ENCODE results near the gene RTF2. TPM values are rescaled to one million over a fixed set of nuclear protein-coding genes. Genes with fewer than 3 reads are reported as not detected.

RTF2 gene
- total RNA-seq, 1 donor from 2014 or later = 42.4 TPM

GRCh38 chr20:56501116-56501515, 32.7 kb downstream of the RTF2 start:
- Mint-ChIP-seq H3K4me1 (peaks cover 3% of the 10 kb centered on the region), H3K27me3 (ENCODE audit: insufficient read depth, low read depth) (no peaks in the 10 kb centered on the region), H3K36me3 (peaks cover 12% of the 10 kb centered on the region), H3K4me3 (no peak overlapping the region), H3K9me3 (no peaks in the 10 kb centered on the region), H3K27ac (no peak overlapping the region)
- Histone ChIP-seq H3K9ac (no peak overlapping the region), H3K36me3 (no peaks in the 10 kb centered on the region), H3K4me3 (no peak overlapping the region), H3F3A (ENCODE audit: low read depth) (no peaks in the 10 kb centered on the region), H3K79me2 (ENCODE audit: low read depth) (no peaks in the 10 kb centered on the region), H2AFZ (replicated peaks) (no peak overlapping the region), H3K4me2 (no peak overlapping the region), H3K27ac (no peak overlapping the region), H3K9me3 (ENCODE audit: low read depth) (no peaks in the 10 kb centered on the region), H3K4me1 (no peaks in the 10 kb centered on the region), H3K27me3 (no peaks in the 10 kb centered on the region), H4K20me1 (ENCODE audit: low read depth) (no peaks in the 10 kb centered on the region)
- DNase-seq (ENCODE audit: low spot score) = no peak
- TF ChIP-seq EZH2 (IDR thresholded peaks at IDR 0.05) (no peak), CTCF (IDR thresholded peaks at IDR 0.05) (no peak), EZH2phosphoT487 (IDR thresholded peaks at IDR 0.05) (no peak)

- Mint-ChIP-seq H3K4me1 (peaks cover 3% of the 10 kb centered on the region), H3K27ac (no peak overlapping the region), H3K4me3 (no peak overlapping the region), H3K9me3 (no peaks in the 10 kb centered on the region), H3K36me3 (peaks cover 3% of the 10 kb centered on the region), H3K27me3 (ENCODE audit: insufficient read depth, low read depth) (no peaks in the 10 kb centered on the region)
- no peak overlapping the region for H3K4me3 ChIP-seq
- no peak for TF ChIP-seq CTCF (IDR thresholded peaks at IDR 0.05)
- no peak overlapping the region for H3K27ac ChIP-seq
- no peaks in the 10 kb centered on the region for H3K27me3 ChIP-seq
- no peaks in the 10 kb centered on the region for H3K79me2 ChIP-seq (ENCODE audit: low read depth)
- H3F3A ChIP-seq (ENCODE audit: low read depth) = no peaks in the 10 kb centered on the region
- no peaks in the 10 kb centered on the region for H3K36me3 ChIP-seq
- DNase-seq (ENCODE audit: low spot score) = no peak
- no peaks in the 10 kb centered on the region for H3K4me1 ChIP-seq
- H4K20me1 ChIP-seq (ENCODE audit: low read depth) = no peaks in the 10 kb centered on the region
- H2AFZ ChIP-seq (replicated peaks) = no peak overlapping the region
- no peak overlapping the region for H3K9ac ChIP-seq
- H3K4me2 ChIP-seq = no peak overlapping the region
- no peaks in the 10 kb centered on the region for H3K9me3 ChIP-seq (ENCODE audit: low read depth)
Observed at GRCh38 chr20:56503916-56504315, 35.5 kb downstream of the RTF2 start.

GRCh38 chr20:56504373-56505005, 36.1 kb downstream of the RTF2 start:
- no peak overlapping the region for H3K27ac Mint-ChIP-seq
- Histone ChIP-seq H3K79me2 (ENCODE audit: low read depth) (no peaks in the 10 kb centered on the region), H2AFZ (replicated peaks) (no peak overlapping the region), H4K20me1 (ENCODE audit: low read depth) (no peaks in the 10 kb centered on the region), H3K9ac (no peak overlapping the region), H3K27ac (no peak overlapping the region), H3K4me1 (no peaks in the 10 kb centered on the region), H3K36me3 (no peaks in the 10 kb centered on the region), H3K4me3 (no peak overlapping the region), H3K9me3 (ENCODE audit: low read depth) (no peaks in the 10 kb centered on the region), H3K27me3 (no peaks in the 10 kb centered on the region), H3F3A (ENCODE audit: low read depth) (no peaks in the 10 kb centered on the region), H3K4me2 (no peak overlapping the region)
- H3K9me3 Mint-ChIP-seq = no peaks in the 10 kb centered on the region
- H3K36me3 Mint-ChIP-seq = peaks cover 3% of the 10 kb centered on the region
- H3K4me1 Mint-ChIP-seq = peaks cover 3% of the 10 kb centered on the region
- peak; percentile 69 for TF ChIP-seq CTCF (IDR thresholded peaks at IDR 0.05)
- TF ChIP-seq EZH2phosphoT487 (IDR thresholded peaks at IDR 0.05) = no peak
- TF ChIP-seq EZH2 (IDR thresholded peaks at IDR 0.05) = no peak
- DNase-seq (ENCODE audit: low spot score) = peak; percentile 34
- H3K4me3 Mint-ChIP-seq = no peak overlapping the region
- H3K27me3 Mint-ChIP-seq (ENCODE audit: insufficient read depth, low read depth) = no peaks in the 10 kb centered on the region
